A673 (cell line): ENCODE data around the gene DEFB129.

Experiments used
- EZH2 ChIP-seq: fragments of 200-600 bp; sonication (generic); IDR thresholded peaks from 2 replicates; pipeline ENCODE4 v1.6.1; 2017; ENCODE audit warnings: borderline replicate concordance, low read depth, mild to moderate bottlenecking, mixed read lengths, antibody characterized with exemption, low read length; ENCODE audit not compliant: poor library complexity, severe bottlenecking
- TF ChIP-seq, protein P1 (sequence below): fragments of 300-800, 200-600 bp; sonication (generic); conservative IDR thresholded peaks from 2 replicates; pipeline ENCODE4 v1.5.1; 2017; ENCODE audit warnings: low read depth, mild to moderate bottlenecking, antibody characterized with exemption, low read length, moderate library complexity, mixed read lengths

DNA sequence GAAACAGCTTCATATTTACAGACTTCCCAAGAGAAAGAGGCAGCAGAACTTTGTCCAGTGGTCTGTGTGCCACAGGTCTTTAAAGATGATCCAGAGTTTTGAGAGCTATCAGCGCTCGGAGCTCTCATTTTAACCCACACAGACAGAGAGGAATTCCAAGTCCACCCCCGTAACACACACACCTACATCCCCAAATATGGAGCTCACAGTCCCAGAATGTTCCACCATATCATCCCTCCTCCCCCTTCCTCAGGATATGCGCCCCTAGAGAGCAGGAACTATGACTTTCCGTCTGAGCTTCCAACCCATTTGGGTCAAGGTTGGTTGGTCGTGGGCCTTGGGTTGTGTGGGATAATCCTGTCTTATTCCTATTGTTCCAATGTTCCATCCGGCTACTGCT is 37.4 kb upstream of the DEFB129 start, which contains the start of gene DEFB128:
- TF ChIP-seq, protein P1, sequence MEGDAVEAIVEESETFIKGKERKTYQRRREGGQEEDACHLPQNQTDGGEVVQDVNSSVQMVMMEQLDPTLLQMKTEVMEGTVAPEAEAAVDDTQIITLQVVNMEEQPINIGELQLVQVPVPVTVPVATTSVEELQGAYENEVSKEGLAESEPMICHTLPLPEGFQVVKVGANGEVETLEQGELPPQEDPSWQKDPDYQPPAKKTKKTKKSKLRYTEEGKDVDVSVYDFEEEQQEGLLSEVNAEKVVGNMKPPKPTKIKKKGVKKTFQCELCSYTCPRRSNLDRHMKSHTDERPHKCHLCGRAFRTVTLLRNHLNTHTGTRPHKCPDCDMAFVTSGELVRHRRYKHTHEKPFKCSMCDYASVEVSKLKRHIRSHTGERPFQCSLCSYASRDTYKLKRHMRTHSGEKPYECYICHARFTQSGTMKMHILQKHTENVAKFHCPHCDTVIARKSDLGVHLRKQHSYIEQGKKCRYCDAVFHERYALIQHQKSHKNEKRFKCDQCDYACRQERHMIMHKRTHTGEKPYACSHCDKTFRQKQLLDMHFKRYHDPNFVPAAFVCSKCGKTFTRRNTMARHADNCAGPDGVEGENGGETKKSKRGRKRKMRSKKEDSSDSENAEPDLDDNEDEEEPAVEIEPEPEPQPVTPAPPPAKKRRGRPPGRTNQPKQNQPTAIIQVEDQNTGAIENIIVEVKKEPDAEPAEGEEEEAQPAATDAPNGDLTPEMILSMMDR, result no peak
- TF ChIP-seq EZH2, result no peak
